Psoas muscle (tissue), 8 donors: ENCODE results near the gene AGBL5. TPM values are rescaled to one million over a fixed set of nuclear protein-coding genes. Genes with fewer than 3 reads are reported as not detected.
"Not testable (repeated sequence)": the region's sequence is repeated elsewhere in the genome, so short reads cannot be mapped to it uniquely, and the experiment has no call there.

Source experiments
- ATAC-seq, 4 donors: fragments of 200-7000 bp; cut with Tn5 transposase; one replicate each; pipeline ENCODE4 v1.9.1; 2020; ENCODE audit warnings: moderate library complexity in 3 of 4, mild to moderate bottlenecking in 2 of 4
- DNase-seq, 2 donors: peaks; one replicate each; pipeline ENCODE4 v3.0.0-alpha.2; 2020
- H3K27ac ChIP-seq: fragments of 200-600 bp; one replicate; pipeline ENCODE4 v1.8.0; 2022
- H3K27me3 ChIP-seq, 3 donors: fragments of 200-600 bp in 1 of 3; one replicate each; pipeline versions ENCODE4 v1.6.1 to v1.8.0; 2013 to 2022; ENCODE audit warnings: low read length in 2 of 3, mild to moderate bottlenecking in 2 of 3, moderate library complexity in 1 of 3; ENCODE audit not compliant: insufficient read depth in 3 of 3
- H3K36me3 ChIP-seq, 2 donors: fragments of 200-600 bp in 1 of 2; one replicate each; pipeline versions ENCODE4 v1.6.1 to v1.8.0; 2013 to 2022; ENCODE audit warnings: low read depth in 1 of 2, mild to moderate bottlenecking in 1 of 2, moderate library complexity in 1 of 2; ENCODE audit not compliant: insufficient read depth in 1 of 2
- H3K4me1 ChIP-seq: fragments of 200-600 bp; one replicate; pipeline ENCODE4 v1.8.0; 2022
- H3K4me3 ChIP-seq: fragments of 200-600 bp; one replicate; pipeline ENCODE4 v1.8.0; 2022; ENCODE audit warnings: mild to moderate bottlenecking
- H3K9me3 ChIP-seq: fragments of 200-600 bp; one replicate; pipeline ENCODE4 v1.8.0; 2022
- WGBS, 3 donors: extraction: QIAGEN DNeasy Blood & Tissue Kit; methylation state at CpG; one replicate each; pipeline versions ENCODE4 v1.1.6 to v1.1.7; 2013; 5-methylcytosine and 5-hydroxymethylcytosine counted together
- intact Hi-C, 2 donors: fragments of 100-400 bp; cut with DNase I; formaldehyde crosslinking; loops; one replicate each; pipeline versions ENCODE4 v1.11.0 to v1.14.2; 2022
- polyA plus RNA-seq, 3 donors: library from polyadenylated mRNA; stranded (reverse); fragments of 200-250 nt; gene quantifications; one replicate each; pipeline ENCODE4 v1.2.3, GENCODE V29; 2013
- total RNA-seq, 4 donors: library from RNA; stranded (reverse); fragmentation: NEBNext Ultra II Directional in 2 of 4; extraction: Animal tissue kit (Norgen Biotek cat#: 25700) in 2 of 4; gene quantifications; one replicate each; pipeline versions ENCODE4 v1.2.1 to v1.2.4, GENCODE V29; 2021 to 2023
- TF ChIP-seq, protein P1 (sequence below): fragments of 200-600 bp; IDR thresholded peaks from one replicate; pipeline ENCODE4 v1.8.0; 2022; ENCODE audit warnings: antibody characterized with exemption
- donor health status: healthy with polysubstance abuse.
- donor health status: DM: no; HTN: no; CAD: no; lungs with moderate emphysema.
- donor health status: Bipolar disorder and iron deficiency.
- donor health status: healthy.
- donor health status: DM: yes; HTN: yes; CAD: no.
- donor health status: DM: no; HTN: no; CAD: no.
- donor health status: DM: no; HTN: no; CAD: no.
- donor health status: DM: yes; HTN: yes; CAD: no.

The AGBL5 gene
- total and polyA plus RNA-seq, 7 donors: 3.6 to 8.6 (median 5.5) TPM

DNA sequence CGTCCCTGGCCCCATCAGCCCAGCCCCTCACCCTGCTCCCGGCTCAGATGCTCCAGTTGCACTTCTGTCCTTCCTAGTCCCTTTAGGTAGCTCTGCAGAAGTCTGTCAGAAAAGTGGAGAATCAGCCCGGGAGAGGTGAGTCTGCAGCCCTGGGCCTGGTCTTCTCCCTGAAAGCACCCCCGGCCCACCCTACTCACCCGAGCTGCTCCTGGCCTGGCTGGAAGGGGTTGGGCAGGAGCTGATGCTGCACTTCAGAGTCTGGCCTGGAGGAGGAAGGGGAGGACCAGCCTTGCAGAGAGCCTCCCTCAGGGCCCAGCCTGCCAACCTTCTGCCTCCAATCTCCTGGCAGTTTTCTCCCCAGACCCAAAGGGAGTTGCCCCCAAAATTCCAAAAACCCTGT is 50.9 kb downstream of the AGBL5 start:
- Histone ChIP-seq H3K9me3 (no peaks in the 10 kb centered on the region), H3K4me1 (no peaks in the 10 kb centered on the region), H3K27ac (no peak overlapping the region), H3K4me3 (no peak overlapping the region), H3K27me3 (no peaks in the 10 kb centered on the region), H3K36me3 (no peaks in the 10 kb centered on the region)
- no peak for ATAC-seq
- TF ChIP-seq, protein P1, sequence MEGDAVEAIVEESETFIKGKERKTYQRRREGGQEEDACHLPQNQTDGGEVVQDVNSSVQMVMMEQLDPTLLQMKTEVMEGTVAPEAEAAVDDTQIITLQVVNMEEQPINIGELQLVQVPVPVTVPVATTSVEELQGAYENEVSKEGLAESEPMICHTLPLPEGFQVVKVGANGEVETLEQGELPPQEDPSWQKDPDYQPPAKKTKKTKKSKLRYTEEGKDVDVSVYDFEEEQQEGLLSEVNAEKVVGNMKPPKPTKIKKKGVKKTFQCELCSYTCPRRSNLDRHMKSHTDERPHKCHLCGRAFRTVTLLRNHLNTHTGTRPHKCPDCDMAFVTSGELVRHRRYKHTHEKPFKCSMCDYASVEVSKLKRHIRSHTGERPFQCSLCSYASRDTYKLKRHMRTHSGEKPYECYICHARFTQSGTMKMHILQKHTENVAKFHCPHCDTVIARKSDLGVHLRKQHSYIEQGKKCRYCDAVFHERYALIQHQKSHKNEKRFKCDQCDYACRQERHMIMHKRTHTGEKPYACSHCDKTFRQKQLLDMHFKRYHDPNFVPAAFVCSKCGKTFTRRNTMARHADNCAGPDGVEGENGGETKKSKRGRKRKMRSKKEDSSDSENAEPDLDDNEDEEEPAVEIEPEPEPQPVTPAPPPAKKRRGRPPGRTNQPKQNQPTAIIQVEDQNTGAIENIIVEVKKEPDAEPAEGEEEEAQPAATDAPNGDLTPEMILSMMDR: no peak
- intact Hi-C loops: no loop called here
- DNase-seq: peak in 1 of 2 donors; percentile 6
- 71 to 84% (median 77%) methylated on average over 5 of the region's 5 CpGs for WGBS, 3 donors

DNA sequence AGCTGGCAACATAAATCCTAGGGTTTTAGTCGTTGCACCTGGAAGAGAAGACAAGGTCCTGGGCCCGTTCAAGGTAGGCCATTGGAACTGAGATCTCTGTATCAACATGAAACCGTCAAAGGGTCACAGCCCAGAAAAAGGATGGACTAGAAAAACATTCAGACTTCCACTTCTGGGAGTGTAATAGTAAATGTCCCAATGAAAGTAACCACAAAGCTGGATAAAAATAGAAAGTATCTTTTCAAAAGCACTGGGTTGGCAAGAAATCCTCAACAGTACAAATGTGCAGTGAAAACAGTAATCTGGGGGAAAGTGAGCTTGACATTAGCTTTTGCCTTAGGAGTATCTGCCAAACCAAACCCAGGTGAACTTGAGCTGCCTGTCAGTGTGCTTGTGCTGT is 54.5 kb downstream of the AGBL5 start:
- DNase-seq (no peak), ATAC-seq (no peak)
- Histone ChIP-seq H3K4me3 (no peak overlapping the region), H3K27me3 (no peaks in the 10 kb centered on the region), H3K9me3 (no peaks in the 10 kb centered on the region), H3K36me3 (no peaks in the 10 kb centered on the region), H3K4me1 (no peaks in the 10 kb centered on the region), H3K27ac (no peak overlapping the region)
- 66 to 77% (median 74%) methylated on average over 3 of the region's 3 CpGs for WGBS, 3 donors
- TF ChIP-seq, protein P1: no peak
- intact Hi-C loops: no loop called here

DNA sequence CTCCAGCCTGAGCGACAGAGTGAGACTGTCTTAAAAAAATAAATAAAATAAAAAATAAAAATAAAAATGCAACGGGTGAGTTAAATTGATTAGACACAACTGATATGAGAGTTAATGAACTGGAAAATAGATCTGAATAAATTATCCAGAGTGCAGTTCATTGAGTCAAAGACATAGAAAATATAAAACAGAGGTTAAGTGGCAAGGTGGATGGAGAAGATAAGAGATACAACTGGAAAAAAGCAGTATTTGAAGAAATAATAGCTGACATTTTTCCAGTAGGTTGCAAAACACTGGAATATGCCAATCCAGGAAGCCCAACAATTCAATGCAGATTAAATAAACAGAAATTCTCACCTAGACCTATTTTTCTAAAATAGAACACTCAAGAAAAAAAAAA is 56.8 kb downstream of the AGBL5 start:
- DNase-seq (no peak), ATAC-seq (no peak)
- Histone ChIP-seq H3K27me3 (no peaks in the 10 kb centered on the region), H3K27ac (no peak overlapping the region), H3K9me3 (no peaks in the 10 kb centered on the region), H3K4me1 (no peaks in the 10 kb centered on the region), H3K36me3 (no peaks in the 10 kb centered on the region), H3K4me3 (no peak overlapping the region)
- intact Hi-C loops: no loop called here
- TF ChIP-seq, protein P1: no peak
- 64 to 81% (median 70%) methylated on average over 2 of the region's 2 CpGs for WGBS, 3 donors

DNA sequence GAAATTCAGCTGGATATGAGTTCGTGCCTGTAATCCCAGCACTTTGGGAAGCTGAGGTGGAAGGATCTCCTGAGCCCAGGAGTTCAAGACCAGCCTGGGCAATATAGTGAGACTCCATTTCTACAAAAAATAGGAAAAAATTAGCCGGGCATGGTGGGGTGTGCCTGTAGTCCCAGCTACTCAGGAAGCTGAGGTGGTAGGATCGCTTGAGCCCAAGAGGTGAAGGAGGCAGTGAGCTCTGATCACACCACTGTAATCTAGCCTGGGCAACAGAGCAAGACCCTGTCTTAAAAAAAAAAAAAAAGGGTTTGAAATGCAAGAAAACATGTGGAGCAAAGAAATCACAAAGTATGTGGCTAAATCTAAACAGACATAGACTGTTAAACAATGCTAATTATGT is 57.6 kb downstream of the AGBL5 start:
- no peak for ATAC-seq
- WGBS, 3 donors: 82 to 88% (median 87%) methylated on average over 3 of the region's 3 CpGs
- intact Hi-C loops: no loop called here
- no peaks in the 10 kb centered on the region for H3K4me1 ChIP-seq
- H3K27ac ChIP-seq: no peak overlapping the region
- H3K36me3 ChIP-seq: no peaks in the 10 kb centered on the region
- TF ChIP-seq, protein P1: no peak
- no peaks in the 10 kb centered on the region for H3K27me3 ChIP-seq
- no peaks in the 10 kb centered on the region for H3K9me3 ChIP-seq
- no peak for DNase-seq
- H3K4me3 ChIP-seq: no peak overlapping the region

DNA sequence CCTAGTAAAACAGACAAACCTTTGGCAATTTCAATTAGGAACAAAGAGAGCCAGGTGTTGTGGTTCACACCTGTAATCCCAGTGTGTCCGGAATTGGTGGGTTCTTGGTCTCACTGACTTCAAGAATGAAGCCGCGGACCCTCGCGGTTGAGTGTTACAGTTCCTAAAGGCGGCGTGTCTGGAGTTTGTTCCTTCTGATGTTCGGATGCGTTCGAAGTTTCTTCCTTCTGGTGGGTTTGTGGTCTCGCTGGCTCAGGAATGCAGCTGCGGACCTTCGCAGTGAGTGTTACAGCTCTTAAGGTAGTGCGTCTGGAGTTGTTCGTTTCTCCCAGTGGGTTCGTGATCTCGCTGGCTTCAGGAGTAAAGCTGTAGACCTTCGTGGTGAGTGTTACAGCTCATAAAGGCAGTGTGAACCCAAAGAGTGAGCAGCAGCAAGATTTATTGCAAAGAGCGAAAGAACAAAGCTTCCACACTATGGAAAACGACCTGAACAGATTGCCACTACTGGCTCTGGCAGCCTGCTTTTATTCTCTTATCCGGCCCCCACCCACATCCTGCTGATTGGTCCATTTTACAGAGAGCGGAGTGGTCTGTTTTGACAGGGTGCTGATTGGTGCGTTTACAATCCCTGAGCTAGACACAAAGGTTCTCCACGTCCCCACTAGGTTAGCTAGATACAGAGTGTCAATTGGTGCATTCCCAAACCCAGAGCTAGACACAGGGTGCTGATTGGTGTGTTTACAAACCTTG is 59.3 kb downstream of the AGBL5 start:
- H3K4me1 ChIP-seq, ATAC-seq, intact Hi-C loops, H3K4me3 ChIP-seq, H3K27me3 ChIP-seq, H3K9me3 ChIP-seq, H3K27ac ChIP-seq, H3K36me3 ChIP-seq: not testable (repeated sequence)
- DNase-seq: peak in 1 of 2 donors; percentile 11
- WGBS, 3 donors: 75 to 79% (median 77%) methylated on average over 24 of the region's 24 CpGs

DNA sequence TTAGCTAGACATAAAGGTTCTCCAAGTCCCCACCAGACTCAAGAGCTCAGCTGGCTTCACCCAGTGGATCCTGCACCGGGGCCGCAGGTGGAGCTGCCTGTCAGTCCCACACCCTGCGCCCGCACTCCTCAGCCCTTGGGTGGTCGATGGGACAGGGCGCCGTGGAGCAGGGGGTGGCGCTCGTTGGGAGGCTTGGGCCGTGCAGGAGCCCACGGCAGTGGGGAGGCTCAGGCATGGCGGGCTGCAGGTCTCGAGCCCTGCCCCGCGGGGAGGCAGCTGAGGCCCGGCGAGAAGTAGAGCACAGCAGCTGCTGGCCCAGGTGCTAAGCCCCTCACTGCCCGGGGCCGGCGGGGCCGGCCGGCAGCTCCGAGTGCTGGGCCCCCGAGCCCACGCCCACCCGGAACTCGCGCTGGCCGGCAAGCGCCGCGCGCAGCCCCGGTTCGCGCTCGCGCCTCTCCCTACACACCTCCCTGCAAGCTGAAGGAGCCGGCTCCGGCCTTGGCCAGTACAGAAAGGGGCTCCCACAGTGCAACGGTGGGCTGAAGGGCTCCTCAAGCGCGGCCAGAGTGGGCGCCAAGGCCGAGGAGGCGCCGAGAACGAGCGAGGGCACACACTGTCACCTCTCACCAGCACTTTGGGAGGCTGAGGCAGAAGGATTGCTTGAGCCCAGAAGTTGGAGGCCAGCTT is 60.1 kb downstream of the AGBL5 start:
- H3K27me3 ChIP-seq, H3K27ac ChIP-seq, intact Hi-C loops, H3K9me3 ChIP-seq, H3K36me3 ChIP-seq, ATAC-seq, H3K4me3 ChIP-seq, H3K4me1 ChIP-seq: not testable (repeated sequence)
- WGBS, 3 donors: 91 to 92% (median 92%) methylated on average over 35 to 49 of the region's 49 CpGs
- DNase-seq: peak in 1 of 2 donors; percentile 36
